Stimulated activated memory B cell treated with anti-CD40 and anti-IgM and Interleukin-4, amounts not matched to agents 10 μg/mL and 1 μg/mL and 100 μg/mL, for 72 hours (primary cell): ENCODE data around the gene NLRP10.
"Not testable (repeated sequence)": the region's sequence is repeated elsewhere in the genome, so short reads cannot be mapped to it uniquely, and the experiment has no call there.

Source experiments
- ATAC-seq: fragments of 150-1000 bp; cut with Tn5 transposase; 2 replicates; pipeline ENCODE4 v1.10.0; 2021
- H3K27ac Mint-ChIP-seq: one replicate; pipeline ENCODE4 v1.8.0; 2022; ENCODE audit warnings: mild to moderate bottlenecking, mixed read lengths
- H3K27me3 Mint-ChIP-seq: one replicate; pipeline ENCODE4 v1.8.0; 2022; ENCODE audit warnings: mixed read lengths
- H3K36me3 Mint-ChIP-seq: one replicate; pipeline ENCODE4 v1.8.0; 2022; ENCODE audit warnings: mixed read lengths
- H3K4me1 Mint-ChIP-seq: one replicate; pipeline ENCODE4 v1.8.0; 2022; ENCODE audit warnings: mixed read lengths
- H3K4me3 Mint-ChIP-seq: one replicate; pipeline ENCODE4 v1.8.0; 2022; ENCODE audit warnings: mild to moderate bottlenecking, moderate library complexity, mixed read lengths
- H3K9me3 Mint-ChIP-seq: one replicate; pipeline ENCODE4 v1.8.0; 2022; ENCODE audit warnings: mixed read lengths

The NLRP10 gene

GRCh38 chr11:7965386-7965785, at the start of gene NLRP10:
TSS of gene NLRP10 (minus strand) at chr11:7965447. CDS start at chr11:7963495, 1,952 bp downstream.
- no peak within 1 kb of the TSS for H3K4me3 Mint-ChIP-seq
- no peak for ATAC-seq
- no peaks in the 10 kb centered on the region for H3K4me1 Mint-ChIP-seq
- no peaks in the 10 kb centered on the region for H3K9me3 Mint-ChIP-seq
- H3K27me3 Mint-ChIP-seq = peaks cover 49% of the 10 kb centered on the region
- no peak within 1 kb of the TSS for H3K27ac Mint-ChIP-seq
- H3K36me3 Mint-ChIP-seq = no peaks in the 10 kb centered on the region

GRCh38 chr11:8013833-8014232, 48.6 kb upstream of the NLRP10 start:
- Mint-ChIP-seq H3K36me3 (no peaks in the 10 kb centered on the region), H3K4me3 (no peak overlapping the region), H3K27ac (no peak overlapping the region), H3K9me3 (no peaks in the 10 kb centered on the region), H3K4me1 (peaks cover 6% of the 10 kb centered on the region), H3K27me3 (peaks cover 21% of the 10 kb centered on the region)
- no peak for ATAC-seq

- ATAC-seq = no peak
- H3K27me3 Mint-ChIP-seq = peaks cover 8% of the 10 kb centered on the region
These were observed 46.8 kb upstream of the NLRP10 start for GRCh38 chr11:8011981-8012444.

DNA sequence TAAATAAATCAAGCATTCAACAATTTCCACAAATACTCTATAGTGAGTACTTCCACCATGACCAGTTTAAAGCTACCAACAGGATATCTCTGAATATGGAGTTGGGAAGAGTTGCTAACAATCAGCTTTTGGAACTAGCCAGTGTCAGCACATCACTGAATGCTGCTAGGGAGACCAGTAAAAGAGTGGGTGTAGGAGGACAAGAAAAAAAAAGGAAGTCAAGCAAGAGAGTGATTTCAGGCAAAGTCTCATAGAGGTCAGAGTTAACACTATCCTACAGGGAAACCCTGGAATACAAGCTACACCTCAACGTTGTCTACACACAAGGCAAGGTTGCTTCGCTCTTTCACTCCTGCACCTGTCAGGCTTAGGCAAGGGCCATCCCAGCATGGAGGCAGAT, 46.1 kb upstream of the NLRP10 start:
- Mint-ChIP-seq H3K36me3 (no peaks in the 10 kb centered on the region), H3K4me3 (no peak overlapping the region), H3K4me1 (no peaks in the 10 kb centered on the region), H3K27ac (no peak overlapping the region), H3K9me3 (no peaks in the 10 kb centered on the region), H3K27me3 (peaks cover 8% of the 10 kb centered on the region)
- peak; percentile 31 for ATAC-seq

More at GRCh38 chr11:8011981-8012444, 46.8 kb upstream of the NLRP10 start:
- no peaks in the 10 kb centered on the region for H3K36me3 Mint-ChIP-seq
- no peaks in the 10 kb centered on the region for H3K9me3 Mint-ChIP-seq
- H3K4me1 Mint-ChIP-seq = no peaks in the 10 kb centered on the region
- no peak overlapping the region for H3K27ac Mint-ChIP-seq
- H3K4me3 Mint-ChIP-seq = no peak overlapping the region

DNA sequence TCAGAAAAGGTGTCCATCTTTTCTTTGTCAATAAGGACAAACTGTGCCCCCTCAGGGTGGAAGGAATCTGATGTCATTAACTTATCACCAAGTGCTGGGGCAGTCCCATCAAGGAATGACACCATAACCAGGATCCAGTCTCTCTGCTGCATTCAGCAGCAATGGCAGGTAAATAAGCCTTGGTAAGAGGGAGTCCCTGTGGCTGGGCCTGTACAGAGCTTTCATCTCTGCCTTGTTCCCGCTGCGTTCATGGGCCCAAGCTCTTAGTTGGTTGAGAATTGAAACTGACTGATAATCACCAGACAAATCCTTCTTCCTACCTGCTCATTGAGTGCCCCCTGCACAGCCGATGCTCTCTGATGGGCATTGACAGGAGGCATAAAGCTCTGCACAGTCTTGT, 44.6 kb upstream of the NLRP10 start:
- Mint-ChIP-seq H3K36me3 (no peaks in the 10 kb centered on the region), H3K4me3 (no peak overlapping the region), H3K27me3 (peaks cover 8% of the 10 kb centered on the region), H3K4me1 (no peaks in the 10 kb centered on the region), H3K9me3 (no peaks in the 10 kb centered on the region), H3K27ac (no peak overlapping the region)
- no peak for ATAC-seq

GRCh38 chr11:8008212-8008611, 43.0 kb upstream of the NLRP10 start:
- no peak for ATAC-seq
- Mint-ChIP-seq H3K27me3 (peaks cover 8% of the 10 kb centered on the region), H3K27ac (no peak overlapping the region), H3K4me1 (peaks cover 6% of the 10 kb centered on the region), H3K9me3 (no peaks in the 10 kb centered on the region), H3K4me3 (no peak overlapping the region), H3K36me3 (no peaks in the 10 kb centered on the region)

DNA sequence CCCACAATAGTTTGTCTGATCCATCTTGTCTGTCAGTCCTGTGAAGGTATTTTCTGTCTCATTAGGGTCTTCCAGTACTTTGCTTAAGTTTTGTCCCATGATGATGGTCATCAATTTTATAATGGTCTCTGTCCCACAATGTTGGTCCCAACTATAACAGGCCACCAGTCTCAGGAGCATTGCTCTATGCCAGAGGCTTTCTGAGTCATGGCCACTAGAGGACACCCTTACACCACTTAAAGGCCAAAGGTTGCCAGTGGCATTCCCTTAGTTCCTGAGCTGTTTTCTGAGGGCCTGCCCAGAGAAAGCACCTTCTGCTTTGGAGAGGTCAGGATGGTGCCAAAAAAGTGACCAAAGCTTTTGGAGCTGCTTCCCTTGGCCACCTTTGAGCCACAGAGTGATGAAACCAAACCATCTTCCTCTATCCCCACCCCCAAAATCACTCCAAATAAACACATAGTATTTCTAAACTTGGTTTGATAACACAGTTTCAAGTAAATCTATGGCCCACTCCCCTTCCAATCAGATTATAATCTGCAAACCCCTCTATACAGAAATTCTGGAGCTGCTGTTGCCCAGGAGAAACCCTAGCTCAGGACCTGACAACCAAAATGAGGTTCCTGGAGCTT, 41.2 kb upstream of the NLRP10 start:
- H3K36me3 Mint-ChIP-seq = no peaks in the 10 kb centered on the region
- H3K9me3 Mint-ChIP-seq = no peaks in the 10 kb centered on the region
- H3K27ac Mint-ChIP-seq = no peak overlapping the region
- H3K4me3 Mint-ChIP-seq = no peak overlapping the region
- peak; percentile 73 for ATAC-seq
- H3K4me1 Mint-ChIP-seq = peaks cover 10% of the 10 kb centered on the region
- peaks cover 8% of the 10 kb centered on the region for H3K27me3 Mint-ChIP-seq

DNA sequence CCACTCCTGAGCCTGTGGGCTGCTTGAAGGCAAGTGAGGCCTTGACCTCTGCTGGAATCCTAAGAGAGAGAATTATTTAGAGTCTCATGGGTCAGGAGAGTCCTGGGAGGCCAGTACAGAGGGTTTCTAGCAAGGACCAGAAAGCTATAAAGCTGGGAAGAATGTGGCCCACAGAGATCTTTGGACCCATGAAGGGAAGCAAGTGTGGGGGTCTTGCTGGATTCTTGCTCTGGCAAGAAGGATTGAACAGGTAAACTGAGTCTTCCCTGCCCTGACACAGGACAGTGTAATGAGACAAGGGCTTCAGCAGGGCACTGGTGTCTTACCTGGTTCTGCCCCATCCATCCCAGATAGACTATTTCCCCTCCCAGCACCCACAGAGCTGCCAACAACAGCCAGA, 40.3 kb upstream of the NLRP10 start:
- H3K27me3 Mint-ChIP-seq = peaks cover 8% of the 10 kb centered on the region
- H3K36me3 Mint-ChIP-seq = peaks cover 5% of the 10 kb centered on the region
- no peaks in the 10 kb centered on the region for H3K9me3 Mint-ChIP-seq
- no peak for ATAC-seq
- H3K27ac Mint-ChIP-seq = no peak overlapping the region
- peaks cover 10% of the 10 kb centered on the region for H3K4me1 Mint-ChIP-seq
- no peak overlapping the region for H3K4me3 Mint-ChIP-seq

GRCh38 chr11:8004008-8004407, 38.8 kb upstream of the NLRP10 start:
- Mint-ChIP-seq H3K9me3 (no peaks in the 10 kb centered on the region), H3K4me3 (no peak overlapping the region), H3K36me3 (peaks cover 20% of the 10 kb centered on the region), H3K4me1 (peaks cover 10% of the 10 kb centered on the region), H3K27me3 (no peaks in the 10 kb centered on the region), H3K27ac (peak overlapping the region; percentile 25)
- ATAC-seq = no peak

GRCh38 chr11:8003187-8003586, 37.9 kb upstream of the NLRP10 start:
- Mint-ChIP-seq H3K9me3 (no peaks in the 10 kb centered on the region), H3K36me3 (peaks cover 28% of the 10 kb centered on the region), H3K27ac (peak overlapping the region; percentile 25), H3K4me3 (no peak overlapping the region), H3K4me1 (peaks cover 10% of the 10 kb centered on the region), H3K27me3 (no peaks in the 10 kb centered on the region)
- no peak for ATAC-seq

DNA sequence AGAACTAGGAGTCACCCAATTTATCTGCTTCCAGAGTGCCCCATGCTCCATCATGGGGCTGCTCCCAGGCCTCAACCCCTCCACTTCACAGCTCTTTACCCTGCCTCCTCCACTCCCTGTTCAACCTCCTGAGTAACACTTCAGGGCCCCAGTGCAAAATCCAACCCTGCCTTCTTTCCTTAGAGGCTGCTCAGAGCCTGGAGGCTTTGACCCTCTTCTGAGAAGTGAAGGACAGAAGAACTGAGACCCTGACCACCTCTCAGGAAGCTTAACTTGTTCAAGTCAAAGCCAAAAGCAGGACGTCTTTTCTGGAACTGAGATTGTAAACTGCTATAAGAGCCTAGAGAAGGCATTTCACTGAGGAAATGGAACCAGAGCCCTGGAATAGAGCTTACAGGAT, 37.4 kb upstream of the NLRP10 start:
- peaks cover 32% of the 10 kb centered on the region for H3K36me3 Mint-ChIP-seq
- peaks cover 10% of the 10 kb centered on the region for H3K4me1 Mint-ChIP-seq
- no peak overlapping the region for H3K4me3 Mint-ChIP-seq
- no peaks in the 10 kb centered on the region for H3K9me3 Mint-ChIP-seq
- H3K27me3 Mint-ChIP-seq = no peaks in the 10 kb centered on the region
- ATAC-seq = no peak
- no peak overlapping the region for H3K27ac Mint-ChIP-seq

- no peak overlapping the region for H3K27ac Mint-ChIP-seq
- peaks cover 55% of the 10 kb centered on the region for H3K36me3 Mint-ChIP-seq
- peaks cover 10% of the 10 kb centered on the region for H3K4me1 Mint-ChIP-seq
- no peaks in the 10 kb centered on the region for H3K27me3 Mint-ChIP-seq
- ATAC-seq = no peak
- no peaks in the 10 kb centered on the region for H3K9me3 Mint-ChIP-seq
- no peak overlapping the region for H3K4me3 Mint-ChIP-seq
These were observed 35.1 kb upstream of the NLRP10 start for GRCh38 chr11:8000390-8000789.

DNA sequence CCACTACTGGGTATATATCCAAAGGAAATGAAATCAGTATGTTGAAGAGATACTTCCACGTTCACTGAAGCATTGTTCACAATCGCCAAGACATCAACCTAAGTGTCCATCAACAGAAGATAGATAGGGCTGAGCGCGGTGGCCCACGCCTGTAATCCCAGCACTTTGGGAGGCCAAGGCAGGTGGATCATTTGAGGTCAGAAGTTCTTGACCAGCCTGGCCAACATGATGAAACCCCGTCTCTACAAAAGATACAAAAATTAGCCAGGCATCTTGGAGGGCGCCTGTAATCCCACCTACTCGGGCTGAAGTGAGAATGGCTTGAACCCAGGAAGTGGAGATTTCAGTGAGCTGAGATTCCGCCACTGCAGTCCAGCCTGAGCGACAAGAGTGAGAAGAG, 34.5 kb upstream of the NLRP10 start:
- Mint-ChIP-seq H3K27ac (no peak overlapping the region), H3K9me3 (no peaks in the 10 kb centered on the region), H3K4me1 (peaks cover 10% of the 10 kb centered on the region), H3K27me3 (no peaks in the 10 kb centered on the region), H3K36me3 (peaks cover 61% of the 10 kb centered on the region), H3K4me3 (no peak overlapping the region)
- ATAC-seq = no peak

GRCh38 chr11:7994581-7995278, 29.5 kb upstream of the NLRP10 start:
- H3K4me3 Mint-ChIP-seq = no peak overlapping the region
- H3K27ac Mint-ChIP-seq = no peak overlapping the region
- no peaks in the 10 kb centered on the region for H3K27me3 Mint-ChIP-seq
- peaks cover 90% of the 10 kb centered on the region for H3K36me3 Mint-ChIP-seq
- no peak for ATAC-seq
- H3K4me1 Mint-ChIP-seq = peaks cover 16% of the 10 kb centered on the region
- no peaks in the 10 kb centered on the region for H3K9me3 Mint-ChIP-seq

GRCh38 chr11:7987560-7987883, 22.3 kb upstream of the NLRP10 start:
- Mint-ChIP-seq H3K27ac (peak overlapping the region; percentile 90), H3K36me3 (peaks cover 30% of the 10 kb centered on the region), H3K4me3 (peak overlapping the region; percentile 93), H3K4me1 (peaks cover 46% of the 10 kb centered on the region)
- H3K27me3 Mint-ChIP-seq, H3K9me3 Mint-ChIP-seq: not testable (repeated sequence)
- peak; percentile 3 for ATAC-seq
